ENCODE data around the gene RNU5B-1. TPM values are rescaled to one million over a fixed set of nuclear protein-coding genes. Genes with fewer than 3 reads are reported as not detected.

RNU5B-1 gene
- total RNA-seq, 4 donors from 2014 or later, result not detected

DNA sequence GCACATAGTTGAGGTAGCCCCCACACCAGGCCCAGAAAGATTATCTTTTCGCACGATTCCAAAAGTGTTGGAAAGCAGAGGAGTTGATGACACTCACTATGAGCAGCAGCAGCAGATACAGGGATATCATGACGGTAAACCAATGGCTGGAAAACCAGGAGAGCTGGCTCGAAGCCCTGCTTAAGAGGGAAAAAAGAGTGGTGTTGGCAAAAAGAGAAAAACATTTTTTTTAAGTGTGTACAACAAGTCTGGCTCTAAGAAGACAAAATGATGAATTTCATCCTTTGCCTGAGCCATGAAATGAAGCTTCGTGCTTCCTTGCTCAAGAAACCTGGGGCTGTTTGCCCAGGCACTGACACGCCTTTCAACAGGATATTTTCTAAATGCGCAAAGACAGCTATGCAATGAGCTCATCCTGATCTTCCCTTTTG lies 45.1 kb upstream of the RNU5B-1 start:
- H3K27ac ChIP-seq, result peak overlapping the region; percentile 31 to 90 (median 80)
- H3K4me1 ChIP-seq, result peaks cover 0 to 37% (median 20%) of the 10 kb centered on the region in 3 donors
- no peaks in the 10 kb centered on the region for H3K27me3 ChIP-seq
- intact Hi-C loops (cut with DNase I), result no loop called here
- no peak overlapping the region for H3K4me3 ChIP-seq
- TF ChIP-seq, protein P1, sequence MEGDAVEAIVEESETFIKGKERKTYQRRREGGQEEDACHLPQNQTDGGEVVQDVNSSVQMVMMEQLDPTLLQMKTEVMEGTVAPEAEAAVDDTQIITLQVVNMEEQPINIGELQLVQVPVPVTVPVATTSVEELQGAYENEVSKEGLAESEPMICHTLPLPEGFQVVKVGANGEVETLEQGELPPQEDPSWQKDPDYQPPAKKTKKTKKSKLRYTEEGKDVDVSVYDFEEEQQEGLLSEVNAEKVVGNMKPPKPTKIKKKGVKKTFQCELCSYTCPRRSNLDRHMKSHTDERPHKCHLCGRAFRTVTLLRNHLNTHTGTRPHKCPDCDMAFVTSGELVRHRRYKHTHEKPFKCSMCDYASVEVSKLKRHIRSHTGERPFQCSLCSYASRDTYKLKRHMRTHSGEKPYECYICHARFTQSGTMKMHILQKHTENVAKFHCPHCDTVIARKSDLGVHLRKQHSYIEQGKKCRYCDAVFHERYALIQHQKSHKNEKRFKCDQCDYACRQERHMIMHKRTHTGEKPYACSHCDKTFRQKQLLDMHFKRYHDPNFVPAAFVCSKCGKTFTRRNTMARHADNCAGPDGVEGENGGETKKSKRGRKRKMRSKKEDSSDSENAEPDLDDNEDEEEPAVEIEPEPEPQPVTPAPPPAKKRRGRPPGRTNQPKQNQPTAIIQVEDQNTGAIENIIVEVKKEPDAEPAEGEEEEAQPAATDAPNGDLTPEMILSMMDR (IDR thresholded peaks at IDR 0.05), result no peak
- no peak for TF ChIP-seq POLR2A (IDR thresholded peaks at IDR 0.05)
- H3K36me3 ChIP-seq, result peaks cover 0 to 73% (median 8%) of the 10 kb centered on the region in 3 donors
- WGBS, 2 donors, result 61 to 82% methylated on average over 7 of the region's 7 CpGs
- H3K9me3 ChIP-seq, result no peaks in the 10 kb centered on the region
- no peak for DNase-seq

DNA sequence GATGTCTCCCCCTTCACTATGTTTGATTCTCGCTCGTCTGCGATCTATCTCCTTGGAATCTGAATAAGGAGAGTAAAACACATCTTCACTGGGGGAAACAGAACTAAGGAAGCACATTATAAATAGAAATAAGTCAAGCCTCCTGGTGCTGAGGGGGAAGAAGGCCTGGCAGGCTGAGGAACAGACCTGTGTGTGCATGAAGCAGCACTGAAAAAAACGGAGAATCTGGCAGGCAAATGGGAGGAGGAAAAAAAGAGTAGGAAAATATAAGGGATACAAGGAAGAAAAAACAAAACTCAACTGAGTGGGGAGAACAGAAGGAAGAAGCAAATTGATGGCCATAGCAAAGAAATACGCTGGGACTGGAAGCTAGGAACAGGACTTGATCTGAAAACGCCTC lies 43.5 kb upstream of the RNU5B-1 start:
- H3K4me1 ChIP-seq, result peaks cover 0 to 28% (median 12%) of the 10 kb centered on the region in 3 donors
- H3K36me3 ChIP-seq, result peaks cover 0 to 80% (median 8%) of the 10 kb centered on the region in 3 donors
- H3K27ac ChIP-seq, result peak overlapping the region in 3 of 4 donors; percentile 72 to 90 (median 87)
- no peak for TF ChIP-seq POLR2A (IDR thresholded peaks at IDR 0.05)
- TF ChIP-seq, protein P1 (IDR thresholded peaks at IDR 0.05), result no peak
- no peaks in the 10 kb centered on the region for H3K27me3 ChIP-seq
- H3K4me3 ChIP-seq, result no peak overlapping the region
- intact Hi-C loops (cut with DNase I), result no loop called here
- WGBS, 2 donors, result 90 to 92% methylated on average over 6 of the region's 6 CpGs
- DNase-seq, result no peak
- H3K9me3 ChIP-seq, result no peaks in the 10 kb centered on the region

DNA sequence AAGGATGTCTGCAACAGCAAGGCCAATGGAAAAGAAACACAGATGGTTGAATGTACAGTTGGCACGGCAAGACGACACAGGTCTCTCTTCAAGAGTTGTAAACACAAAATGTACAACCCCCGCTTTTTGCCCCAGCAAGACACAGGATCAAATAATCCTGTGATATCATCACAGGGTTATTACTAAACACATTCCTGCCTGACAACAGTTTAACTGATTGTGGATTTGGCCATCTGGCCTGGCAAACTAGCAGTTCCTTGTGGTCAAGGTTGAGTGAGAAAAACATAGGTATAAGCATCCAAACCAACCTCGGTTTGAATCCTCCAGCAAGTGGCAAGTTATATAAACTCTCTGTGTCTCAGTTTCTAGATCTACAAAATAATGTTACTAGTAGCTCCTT lies 41.2 kb upstream of the RNU5B-1 start:
- no peak for TF ChIP-seq POLR2A (IDR thresholded peaks at IDR 0.05)
- TF ChIP-seq, protein P1 (IDR thresholded peaks at IDR 0.05), result no peak
- H3K4me3 ChIP-seq, result no peak overlapping the region
- H3K27ac ChIP-seq, result no peak overlapping the region
- H3K27me3 ChIP-seq, result no peaks in the 10 kb centered on the region
- WGBS, 2 donors, result 74 to 87% methylated on average over 4 of the region's 4 CpGs
- H3K9me3 ChIP-seq, result no peaks in the 10 kb centered on the region
- peaks cover 0 to 71% (median 8%) of the 10 kb centered on the region in 3 donors for H3K36me3 ChIP-seq
- peaks cover 0 to 13% (median under 1%) of the 10 kb centered on the region in 3 donors for H3K4me1 ChIP-seq
- DNase-seq, result no peak
- intact Hi-C loops (cut with DNase I), result no loop called here

DNA sequence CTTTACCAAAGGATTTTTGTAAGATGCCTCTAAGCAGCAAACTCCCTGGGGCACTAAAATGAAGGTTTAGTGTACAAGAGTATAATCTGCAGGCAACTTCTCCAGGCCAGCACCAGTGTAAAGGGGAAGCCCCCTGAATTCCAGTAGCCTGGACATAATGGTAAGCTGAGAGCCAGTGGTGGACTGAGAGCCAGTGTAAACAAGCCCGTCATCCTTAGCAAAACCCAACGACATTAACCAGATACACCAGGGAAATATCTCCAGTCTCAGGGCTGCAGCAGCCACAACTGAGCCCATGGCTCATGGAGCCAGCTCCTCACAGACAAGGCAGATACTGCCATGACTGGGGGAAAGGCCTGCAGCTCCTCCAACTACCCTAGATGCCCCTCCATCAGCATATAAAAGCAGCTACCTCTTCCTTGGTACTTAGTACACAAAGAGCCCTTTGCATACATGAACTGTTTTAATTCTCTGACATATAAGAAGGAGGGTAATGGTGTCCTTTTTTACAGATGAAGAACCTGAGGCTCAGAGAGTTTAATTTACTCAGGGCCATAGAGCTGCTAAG lies 39.5 kb upstream of the RNU5B-1 start:
- intact Hi-C loops (cut with DNase I), result no loop called here
- H3K27me3 ChIP-seq, result no peaks in the 10 kb centered on the region
- no peak for DNase-seq
- H3K4me3 ChIP-seq, result no peak overlapping the region
- H3K9me3 ChIP-seq, result no peaks in the 10 kb centered on the region
- peaks cover 0 to 71% (median 8%) of the 10 kb centered on the region in 3 donors for H3K36me3 ChIP-seq
- no peak for TF ChIP-seq POLR2A (IDR thresholded peaks at IDR 0.05)
- TF ChIP-seq, protein P1 (IDR thresholded peaks at IDR 0.05), result no peak
- WGBS, 2 donors, result 68 to 78% methylated on average over 2 of the region's 2 CpGs
- H3K27ac ChIP-seq, result peak overlapping the region in 1 of 4 donors; percentile 19
- H3K4me1 ChIP-seq, result peaks cover 0 to 8% (median 0%) of the 10 kb centered on the region in 3 donors

DNA sequence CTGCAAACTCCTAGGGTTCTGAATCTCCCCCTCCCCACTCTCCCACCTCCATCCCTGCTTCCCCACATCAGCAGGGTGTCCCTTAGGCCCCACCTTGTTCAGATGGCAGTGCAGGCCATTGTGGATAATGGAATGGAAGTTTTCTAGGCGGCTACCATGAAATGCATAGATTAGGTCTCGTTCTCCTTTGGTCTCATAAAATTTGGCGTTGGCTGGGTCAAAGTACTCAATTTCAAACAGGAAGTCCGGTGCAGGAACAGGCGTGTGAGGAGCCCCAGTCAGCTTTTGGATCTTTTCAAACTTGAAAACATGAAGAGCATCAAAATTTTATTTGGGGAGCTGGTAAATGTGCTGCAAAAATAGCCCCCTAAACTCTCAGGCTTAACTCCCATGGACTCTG lies 38.0 kb upstream of the RNU5B-1 start:
- Histone ChIP-seq H3K36me3 (peaks cover 0 to 66% (median 8%) of the 10 kb centered on the region in 3 donors), H3K4me1 (peaks cover 0 to 12% (median 0%) of the 10 kb centered on the region in 3 donors), H3K27ac (no peak overlapping the region), H3K9me3 (no peaks in the 10 kb centered on the region), H3K4me3 (no peak overlapping the region), H3K27me3 (no peaks in the 10 kb centered on the region)
- WGBS, 2 donors, result 87 to 95% methylated on average over 5 of the region's 5 CpGs
- no peak for DNase-seq
- intact Hi-C loops (cut with DNase I), result no loop called here
- no peak for TF ChIP-seq POLR2A (IDR thresholded peaks at IDR 0.05)
- TF ChIP-seq, protein P1 (IDR thresholded peaks at IDR 0.05), result no peak
